GM23248 (cell line): ENCODE measurements around the gene ADARB1.

Source experiments
- EZH2 ChIP-seq: fragments of 200-600 bp; sonication (generic); IDR thresholded peaks from 2 replicates; pipeline ENCODE4 v1.6.1; 2018; ENCODE audit warnings: antibody characterized with exemption, mild to moderate bottlenecking; ENCODE audit not compliant: insufficient read depth, poor library complexity, severe bottlenecking
- EZH2phosphoT487 ChIP-seq: fragments of 200-600 bp; sonication (generic); IDR thresholded peaks from 2 replicates; pipeline ENCODE4 v1.6.1; 2018; ENCODE audit warnings: antibody characterized with exemption, moderate library complexity, mild to moderate bottlenecking, low read depth; ENCODE audit not compliant: insufficient read depth

DNA sequence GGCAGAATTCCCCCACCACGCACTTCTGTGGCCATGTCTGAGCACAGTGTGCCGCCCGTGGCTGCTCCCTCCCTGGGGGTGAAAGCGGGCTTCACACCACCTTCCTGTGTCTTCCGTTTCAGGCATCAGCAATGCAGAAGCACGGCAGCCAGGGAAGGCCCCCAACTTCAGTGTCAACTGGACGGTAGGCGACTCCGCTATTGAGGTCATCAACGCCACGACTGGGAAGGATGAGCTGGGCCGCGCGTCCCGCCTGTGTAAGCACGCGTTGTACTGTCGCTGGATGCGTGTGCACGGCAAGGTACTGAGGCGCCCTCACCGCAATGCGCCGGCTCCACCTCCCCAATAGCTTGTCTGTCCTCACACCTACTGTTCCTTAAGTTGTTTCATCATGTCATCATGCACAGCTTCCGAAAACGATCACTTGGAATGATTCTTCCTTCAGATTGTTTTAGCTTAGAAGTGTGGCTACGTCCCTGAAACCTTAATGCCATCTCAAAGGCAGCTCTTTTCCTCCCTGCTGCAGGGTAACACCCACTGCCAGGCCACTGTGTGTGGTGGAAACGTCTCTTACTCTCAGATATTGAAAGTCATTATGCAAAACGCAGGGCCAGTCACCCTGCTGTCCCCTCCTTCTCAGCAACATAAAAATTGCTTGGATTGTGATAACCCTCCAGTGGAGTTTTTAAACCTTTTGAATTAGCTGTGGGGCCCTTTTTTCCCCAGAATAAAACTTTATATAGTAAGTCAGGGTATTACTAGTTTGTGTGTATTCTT lies 146.5 kb downstream of the ADARB1 start:
- TF ChIP-seq EZH2 (no peak), EZH2phosphoT487 (no peak)
